Stimulated activated CD8-positive, alpha-beta memory T cell treated with anti-CD3 and anti-CD28 coated beads, Interleukin-12 subunit alpha, Interleukin-12 subunit beta, amount 100 ng/mL, for 1 hour (primary cell): ENCODE results near the gene ANKRD24.
"Not testable (repeated sequence)": the region's sequence is repeated elsewhere in the genome, so short reads cannot be mapped to it uniquely, and the experiment has no call there.

Experiments used
- DNase-seq: peaks from one replicate; pipeline ENCODE4 v3.0.0-alpha.2; 2020; ENCODE audit warnings: low read depth

ANKRD24 gene

GRCh38 chr19:4197625-4198466, 15.4 kb downstream of the ANKRD24 start:
- DNase-seq = no peak

DNA sequence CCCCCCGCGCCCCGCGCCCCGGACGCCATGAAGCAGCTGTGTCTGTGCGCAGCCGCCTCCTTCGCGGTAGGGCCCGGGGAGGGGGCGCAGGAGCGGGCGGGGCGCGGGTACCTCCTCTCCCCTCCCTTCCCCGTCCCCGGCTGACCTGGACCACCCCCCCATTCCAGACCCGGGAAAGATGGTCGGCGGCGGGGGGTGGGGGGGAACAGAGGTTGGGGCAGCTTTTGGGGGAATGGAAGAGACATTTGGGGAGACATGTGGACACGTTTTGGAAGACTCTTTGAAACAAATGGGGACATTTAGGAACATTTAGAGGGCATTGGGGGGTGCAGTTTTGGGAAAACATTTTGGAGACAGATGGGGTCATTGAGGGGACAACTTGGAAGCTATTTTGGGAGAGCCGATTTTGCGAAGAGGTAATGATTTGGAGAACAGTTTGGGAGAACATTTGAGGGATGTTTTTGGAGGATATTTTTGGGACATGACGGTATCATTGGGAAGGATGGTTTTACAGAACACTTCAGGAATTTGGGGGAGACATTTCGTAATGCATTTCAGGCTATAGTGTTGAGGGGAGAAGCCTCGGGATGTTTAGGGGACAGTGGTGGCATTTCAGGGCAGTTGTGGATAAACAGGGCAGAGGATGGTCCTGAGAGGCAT, 16.1 kb downstream of the ANKRD24 start:
- no peak for DNase-seq

DNA sequence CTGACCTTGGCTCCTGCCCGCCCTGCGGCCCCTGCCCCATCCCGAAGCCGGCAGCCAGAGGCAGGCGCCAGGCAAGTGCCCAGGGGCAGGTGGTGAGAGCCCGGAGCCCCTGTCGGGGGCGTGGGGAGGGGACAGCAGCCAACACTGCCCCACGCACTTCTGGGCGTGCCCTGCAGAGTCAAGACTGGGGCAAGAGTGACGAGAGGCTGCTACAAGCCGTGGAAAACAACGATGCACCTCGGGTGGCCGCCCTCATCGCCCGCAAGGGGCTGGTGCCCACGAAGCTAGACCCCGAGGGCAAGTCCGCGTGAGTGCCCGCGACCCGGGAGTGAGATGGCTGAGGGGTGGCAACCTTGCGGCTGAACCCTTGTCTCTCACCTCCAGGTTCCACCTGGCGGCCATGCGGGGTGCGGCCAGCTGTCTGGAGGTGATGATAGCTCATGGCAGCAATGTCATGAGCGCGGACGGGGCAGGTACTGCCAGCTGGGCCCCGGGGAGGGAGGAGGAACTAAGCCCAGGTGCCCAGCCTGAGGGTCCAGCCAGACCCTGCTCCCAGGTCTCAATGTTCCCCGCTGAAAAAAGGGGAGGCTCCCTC, 17.3 kb downstream of the ANKRD24 start:
- DNase-seq = no peak

DNA sequence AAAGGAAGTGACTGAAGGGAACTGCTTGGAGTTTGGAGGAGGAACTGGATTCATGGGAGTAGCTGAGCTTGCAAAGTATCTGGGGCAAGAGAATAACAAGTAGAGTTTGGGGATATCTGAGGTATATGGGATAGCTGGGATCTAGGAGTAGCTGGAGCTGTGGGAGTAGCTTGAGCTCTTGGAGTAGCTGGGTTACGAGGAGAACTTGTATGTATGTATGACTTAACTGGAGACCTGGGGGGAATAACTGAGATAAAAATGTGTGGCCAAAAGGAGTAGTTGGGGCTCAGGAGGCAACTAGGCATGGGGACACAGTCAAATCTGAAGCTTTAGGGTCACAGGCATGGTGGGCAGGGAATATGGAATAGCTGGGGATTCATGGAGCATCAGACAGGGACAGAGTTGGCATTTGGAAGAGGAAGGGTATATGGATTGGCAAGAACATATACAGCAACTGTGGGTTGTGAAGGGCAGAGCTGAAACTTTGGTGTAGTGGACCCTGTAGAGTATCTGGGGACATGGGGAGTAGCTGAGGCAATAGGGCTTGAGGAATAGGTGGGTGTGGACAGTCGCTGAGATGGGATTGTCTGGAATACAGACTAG, 18.6 kb downstream of the ANKRD24 start:
- no peak for DNase-seq

DNA sequence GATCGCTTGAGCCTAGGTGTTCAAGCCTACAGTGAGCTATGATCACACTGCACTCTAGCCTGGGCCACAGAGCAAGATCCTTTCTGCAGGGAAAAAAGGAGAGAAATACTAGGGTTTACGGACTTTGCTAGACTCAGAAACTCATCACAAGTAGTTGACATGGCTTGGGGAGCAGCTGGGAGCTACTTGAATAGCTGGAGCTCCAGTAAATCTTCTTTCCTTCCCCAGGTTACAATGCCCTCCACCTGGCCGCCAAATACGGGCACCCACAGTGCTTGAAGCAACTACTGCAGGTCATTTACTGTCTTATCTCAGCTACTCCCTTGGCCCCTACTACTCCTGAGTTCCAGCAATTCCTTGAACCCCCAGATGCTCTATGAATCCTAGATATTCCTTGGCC, 19.3 kb downstream of the ANKRD24 start:
- no peak for DNase-seq

DNA sequence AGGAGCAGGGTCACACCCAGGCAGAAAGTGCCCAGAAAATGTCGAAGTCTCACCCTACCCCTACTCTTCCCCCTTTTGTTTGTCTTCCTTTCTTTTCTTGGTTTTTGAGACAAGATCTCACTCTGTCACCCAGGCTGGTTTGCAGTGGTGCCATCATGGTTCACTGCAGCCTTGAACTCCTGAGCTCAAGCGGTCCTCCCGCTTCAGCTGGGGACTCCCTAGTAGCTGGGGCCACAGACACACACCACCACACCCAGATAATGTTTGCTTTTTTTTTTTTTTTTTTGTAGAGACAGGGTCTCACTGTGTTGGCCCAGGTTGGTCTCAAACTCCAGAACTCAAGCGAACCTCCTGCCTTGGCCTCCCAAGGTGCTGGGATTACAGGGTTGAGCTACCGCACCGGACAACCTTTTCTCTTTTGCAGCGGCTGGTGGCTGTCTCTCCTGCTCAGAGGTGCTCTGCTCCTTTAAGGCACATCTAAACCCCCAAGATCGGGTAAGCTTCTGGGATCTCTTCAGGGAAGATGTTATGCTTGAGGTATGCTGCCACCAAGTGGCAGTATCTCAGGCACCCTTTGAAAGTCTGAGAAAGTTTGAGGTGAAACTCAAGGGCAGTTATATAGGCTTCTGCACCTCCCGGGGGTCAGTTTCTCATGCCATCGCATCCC, 24.5 kb downstream of the ANKRD24 start:
- DNase-seq = no peak

DNA sequence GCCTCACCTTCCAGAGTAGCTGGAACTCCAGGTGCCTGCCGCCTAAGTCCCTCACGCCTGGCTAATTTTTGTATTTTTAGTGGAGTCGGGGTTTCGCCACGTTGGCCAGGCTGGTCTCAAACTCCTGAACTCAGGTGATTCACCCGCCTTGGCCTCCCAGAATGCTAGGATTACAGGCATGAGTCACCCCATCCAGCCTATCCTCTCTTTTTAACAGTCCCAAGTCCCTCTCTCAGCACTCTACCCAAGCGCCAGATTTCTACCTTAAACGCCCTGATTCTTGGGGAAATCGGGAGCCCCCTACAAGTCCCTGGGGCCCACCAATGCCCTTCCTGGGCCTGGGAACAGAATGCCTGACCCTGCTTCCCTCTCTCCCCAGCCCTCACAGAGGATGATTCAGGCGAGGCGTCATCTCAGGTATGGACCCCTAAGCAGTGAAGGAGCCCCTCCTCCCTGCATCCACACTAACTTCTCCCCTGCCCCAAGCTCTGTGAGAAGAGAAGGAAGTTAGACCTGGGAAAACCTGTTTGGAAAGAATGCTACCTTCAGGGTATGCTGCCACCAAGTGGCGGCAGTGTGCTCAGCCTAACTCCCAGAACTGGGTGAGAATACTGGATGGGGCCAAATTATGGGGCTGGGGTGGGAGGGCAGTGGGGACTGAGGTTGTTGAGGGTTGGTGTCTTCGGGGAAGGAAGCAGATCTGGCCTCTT, 26.1 kb downstream of the ANKRD24 start:
- DNase-seq = no peak

GRCh38 chr19:4210166-4210731, 27.8 kb downstream of the ANKRD24 start:
- no peak for DNase-seq

DNA sequence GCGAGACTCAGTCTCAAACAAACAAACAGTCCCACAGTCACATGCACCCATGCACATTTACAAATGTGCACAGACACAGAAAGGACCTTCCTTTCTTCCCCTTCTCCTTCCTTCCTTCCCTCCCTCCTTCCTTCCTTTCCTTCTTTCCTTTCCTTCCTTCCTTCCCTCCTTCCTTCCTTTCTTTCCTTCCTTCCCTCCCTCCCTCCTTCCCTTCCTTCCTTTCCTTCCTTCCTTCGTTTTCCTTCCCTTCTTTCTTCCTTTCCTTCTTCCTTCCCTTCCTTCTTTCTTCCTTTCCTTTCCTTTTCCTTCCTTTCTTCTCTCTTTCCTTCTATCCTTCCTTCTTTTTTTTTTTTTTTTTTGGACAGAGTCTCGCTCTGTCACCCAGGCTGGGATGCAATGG, 30.6 kb downstream of the ANKRD24 start:
- no peak for DNase-seq

DNA sequence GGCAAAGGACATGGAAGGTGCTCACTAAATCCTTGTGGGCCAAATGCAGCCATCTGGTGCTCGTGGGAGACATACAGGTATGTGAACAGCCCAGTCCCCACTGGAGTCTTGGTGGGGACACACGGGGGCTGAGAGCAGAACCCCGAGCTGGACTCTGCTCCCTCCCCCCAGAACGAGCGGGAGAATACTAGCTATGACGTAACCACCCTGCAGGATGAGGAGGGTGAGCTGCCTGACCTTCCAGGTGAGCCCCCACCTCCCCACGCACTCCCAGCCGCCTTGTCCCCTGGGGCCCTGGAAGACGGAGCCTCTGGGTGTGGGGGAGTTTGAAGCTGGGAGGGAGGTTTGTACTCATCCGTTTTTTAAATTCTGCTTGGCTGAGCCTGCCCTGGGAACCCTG, 33.3 kb downstream of the ANKRD24 start:
- DNase-seq = no peak

- no peak for DNase-seq
Measured at GRCh38 chr19:4216846-4217245, 34.4 kb downstream of the ANKRD24 start.

GRCh38 chr19:4217429-4218264, 35.2 kb downstream of the ANKRD24 start:
- DNase-seq = no peak

GRCh38 chr19:4218523-4218922, 36.0 kb downstream of the ANKRD24 start:
- DNase-seq = not testable (repeated sequence)

GRCh38 chr19:4220188-4220587, 37.7 kb downstream of the ANKRD24 start:
- no peak for DNase-seq

DNA sequence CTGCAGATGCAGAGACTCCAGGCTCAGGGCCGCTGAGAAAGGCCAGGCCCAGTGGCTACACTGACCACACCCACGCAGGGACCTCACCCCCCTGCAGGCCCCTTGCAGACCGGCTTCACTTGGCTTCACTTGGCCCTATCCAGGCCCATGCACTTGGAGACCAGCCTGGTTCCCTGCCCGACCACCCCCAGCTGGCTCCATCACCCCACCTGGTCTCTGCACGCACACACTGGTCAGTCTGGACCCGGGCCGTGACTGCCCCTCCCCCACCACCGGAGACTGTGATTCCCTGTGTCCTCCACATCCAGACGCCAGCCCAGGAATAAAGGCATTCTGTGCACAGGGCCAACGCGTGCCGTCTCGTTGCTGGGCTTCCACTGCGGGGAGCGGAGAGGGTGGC, 42.0 kb downstream of the ANKRD24 start:
- DNase-seq = no peak

- DNase-seq = no peak
Measured at GRCh38 chr19:4225885-4226284, 43.4 kb downstream of the ANKRD24 start.

DNA sequence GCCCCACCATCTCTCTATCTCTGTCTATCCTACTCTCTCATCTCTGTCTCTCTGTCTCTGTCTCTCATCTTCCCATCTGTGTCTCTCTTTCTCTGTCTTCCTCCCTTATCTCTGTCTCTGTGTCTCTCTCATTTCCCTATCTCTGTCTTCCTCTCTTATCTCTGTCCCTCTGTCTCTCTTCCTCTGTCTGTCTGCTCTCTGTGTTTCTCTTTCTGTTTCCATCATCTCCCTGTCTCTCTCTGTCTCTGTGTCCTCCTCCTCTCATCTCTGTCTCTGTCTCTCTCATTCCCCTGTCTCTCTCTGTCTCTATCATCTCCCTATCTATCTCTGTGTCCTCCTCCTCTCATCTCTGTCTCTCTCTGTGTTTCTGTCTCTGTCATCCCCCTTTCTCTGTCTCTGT, 45.3 kb downstream of the ANKRD24 start:
- DNase-seq = no peak

GRCh38 chr19:4228765-4229178, 46.3 kb downstream of the ANKRD24 start:
- DNase-seq = no peak

- DNase-seq = no peak
Measured at GRCh38 chr19:4229179-4229931, 46.9 kb downstream of the ANKRD24 start, which contains the start of gene EBI3. Gene EBI3, plus strand, starts transcription at chr19:4229523. Its CDS starts 28 bp downstream, at chr19:4229551.
